Activated CD8-positive, alpha-beta memory T cell treated with anti-CD3 and anti-CD28 coated beads, Interleukin-2, amount 10 ng/mL, durations not matched to agents 7 days and 5 days (primary cell): ENCODE measurements around the gene ITK. TPM values are rescaled to one million over a fixed set of nuclear protein-coding genes. Genes with fewer than 3 reads are reported as not detected.
"Not testable (repeated sequence)": the region's sequence is repeated elsewhere in the genome, so short reads cannot be mapped to it uniquely, and the experiment has no call there.

Experiments
- ATAC-seq: fragments of 150-1000 bp; cut with Tn5 transposase; one replicate; pipeline ENCODE4 v1.10.0; 2021; ENCODE audit warnings: moderate library complexity
- CTCF ChIA-PET: fragments of 350-600 bp; sonication (Branson Sonifier 250); formaldehyde crosslinking; loops from one replicate; lab custom pipeline; 2021; ENCODE audit warnings: antibody characterized with exemption; lab: Charles Lee
- DNase-seq: peaks from one replicate; pipeline ENCODE4 v3.0.0-alpha.2; 2020
- H3K27ac Mint-ChIP-seq: one replicate; pipeline ENCODE4 v1.8.0; 2021; ENCODE audit warnings: mild to moderate bottlenecking, mixed read lengths
- H3K27me3 Mint-ChIP-seq: one replicate; pipeline ENCODE4 v1.8.0; 2021; ENCODE audit warnings: mixed read lengths
- H3K36me3 Mint-ChIP-seq: one replicate; pipeline ENCODE4 v1.8.0; 2021; ENCODE audit warnings: mild to moderate bottlenecking, mixed read lengths
- H3K4me1 Mint-ChIP-seq: one replicate; pipeline ENCODE4 v1.8.0; 2021; ENCODE audit warnings: mixed read lengths
- H3K4me3 Mint-ChIP-seq: one replicate; pipeline ENCODE4 v1.8.0; 2021; ENCODE audit warnings: mild to moderate bottlenecking, moderate library complexity, mixed read lengths
- H3K9me3 Mint-ChIP-seq: one replicate; pipeline ENCODE4 v1.8.0; 2022; ENCODE audit warnings: low read depth, mixed read lengths
- total RNA-seq, 2 experiments: library from RNA; stranded (reverse); gene quantifications; one replicate each; pipeline ENCODE4 v1.2.3, GENCODE V29; 2021

The ITK gene
- total RNA-seq, 2 experiments from 2014 or later: 209 to 215 TPM

- Mint-ChIP-seq H3K4me1 (peaks cover 95% of the 10 kb centered on the region), H3K4me3 (peak overlapping the region; percentile 65), H3K27me3 (no peaks in the 10 kb centered on the region), H3K9me3 (no peaks in the 10 kb centered on the region), H3K27ac (peak overlapping the region; percentile 92), H3K36me3 (peaks cover 86% of the 10 kb centered on the region)
- DNase-seq (peak; percentile 65), ATAC-seq (peak; percentile 2)
- CTCF ChIA-PET: interaction anchor here (0.7 to 6.4 kb wide), 16 partner anchors 10 to 69 kb away, joined by 3 to 29 read pairs (median 4); partner anchors contain the start of gene ITK
These were observed 36.8 kb downstream of the ITK start for GRCh38 chr5:157217289-157218024.

GRCh38 chr5:157219491-157220271 lies 39.0 kb downstream of the ITK start:
- H3K9me3 Mint-ChIP-seq: no peaks in the 10 kb centered on the region
- ATAC-seq (peak; percentile 43), DNase-seq (peak; percentile 60)
- peak overlapping the region; percentile 92 for H3K27ac Mint-ChIP-seq
- peaks cover 85% of the 10 kb centered on the region for H3K36me3 Mint-ChIP-seq
- H3K4me1 Mint-ChIP-seq: peaks cover 92% of the 10 kb centered on the region
- CTCF ChIA-PET: interaction anchor here (1.9 to 6.4 kb wide), 3 partner anchors 47 to 71 kb away, joined by 4 to 29 read pairs (median 17); no protein-coding TSS in a partner anchor
- H3K27me3 Mint-ChIP-seq: no peaks in the 10 kb centered on the region
- peak overlapping the region; percentile 6 for H3K4me3 Mint-ChIP-seq

- peaks cover 91% of the 10 kb centered on the region for H3K4me1 Mint-ChIP-seq
- no peaks in the 10 kb centered on the region for H3K9me3 Mint-ChIP-seq
- CTCF ChIA-PET: interaction anchor here (1.0 to 1.4 kb wide), 7 partner anchors 22 to 74 kb away, joined by 3 to 9 read pairs (median 3); no protein-coding TSS in a partner anchor
- peaks cover 86% of the 10 kb centered on the region for H3K36me3 Mint-ChIP-seq
- H3K27ac Mint-ChIP-seq: peak overlapping the region; percentile 93
- peak; percentile 3 for ATAC-seq
- H3K27me3 Mint-ChIP-seq: no peaks in the 10 kb centered on the region
- H3K4me3 Mint-ChIP-seq: peak overlapping the region; percentile 64
- no peak for DNase-seq
These were observed 41.3 kb downstream of the ITK start for GRCh38 chr5:157221959-157222358.

- peak overlapping the region; percentile 64 for H3K4me3 Mint-ChIP-seq
- CTCF ChIA-PET: interaction anchor here (1.0 to 1.4 kb wide), 2 partner anchors 30 to 75 kb away, joined by 3 to 9 read pairs; no protein-coding TSS in a partner anchor
- H3K27ac Mint-ChIP-seq: peak overlapping the region; percentile 93
- peaks cover 87% of the 10 kb centered on the region for H3K4me1 Mint-ChIP-seq
- ATAC-seq (peak; percentile 69), DNase-seq (peak; percentile 87)
- H3K27me3 Mint-ChIP-seq: no peaks in the 10 kb centered on the region
- H3K9me3 Mint-ChIP-seq: no peaks in the 10 kb centered on the region
- H3K36me3 Mint-ChIP-seq: peaks cover 87% of the 10 kb centered on the region
These were observed 42.0 kb downstream of the ITK start for GRCh38 chr5:157222506-157223230.

GRCh38 chr5:157225469-157226422 lies 45.1 kb downstream of the ITK start:
- H3K9me3 Mint-ChIP-seq: no peaks in the 10 kb centered on the region
- DNase-seq (no peak), ATAC-seq (no peak)
- peak overlapping the region; percentile 48 for H3K4me3 Mint-ChIP-seq
- H3K27ac Mint-ChIP-seq: peak overlapping the region; percentile 82
- H3K4me1 Mint-ChIP-seq: peaks cover 65% of the 10 kb centered on the region
- H3K36me3 Mint-ChIP-seq: peaks cover 83% of the 10 kb centered on the region
- H3K27me3 Mint-ChIP-seq: no peaks in the 10 kb centered on the region
- CTCF ChIA-PET: interaction anchor here (0.6 to 2.8 kb wide), 6 partner anchors 10 to 78 kb away, joined by 3 to 10 read pairs (median 5); no protein-coding TSS in a partner anchor

GRCh38 chr5:157230610-157231009 lies 50.0 kb downstream of the ITK start:
- ATAC-seq (no peak), DNase-seq (no peak)
- Mint-ChIP-seq H3K4me3 (no peak overlapping the region), H3K9me3 (no peaks in the 10 kb centered on the region), H3K27me3 (no peaks in the 10 kb centered on the region), H3K4me1 (peaks cover 40% of the 10 kb centered on the region), H3K36me3 (peaks cover 79% of the 10 kb centered on the region), H3K27ac (no peak overlapping the region)
- CTCF ChIA-PET: interaction anchor here (1.0 to 1.3 kb wide), 3 partner anchors 9 to 19 kb away, joined by 3 to 4 read pairs (median 3); no protein-coding TSS in a partner anchor

- H3K9me3 Mint-ChIP-seq: no peaks in the 10 kb centered on the region
- peaks cover 77% of the 10 kb centered on the region for H3K36me3 Mint-ChIP-seq
- H3K27me3 Mint-ChIP-seq: no peaks in the 10 kb centered on the region
- CTCF ChIA-PET: interaction anchor here (1.3 to 1.7 kb wide), 3 partner anchors 46 to 84 kb away, joined by 3 to 5 read pairs (median 4); no protein-coding TSS in a partner anchor
- peak overlapping the region; percentile 76 for H3K27ac Mint-ChIP-seq
- ATAC-seq (no peak), DNase-seq (no peak)
- peaks cover 25% of the 10 kb centered on the region for H3K4me1 Mint-ChIP-seq
- no peak overlapping the region for H3K4me3 Mint-ChIP-seq
These were observed 52.1 kb downstream of the ITK start for GRCh38 chr5:157232706-157233105.

GRCh38 chr5:157233515-157233914 lies 52.9 kb downstream of the ITK start:
- Mint-ChIP-seq H3K4me1 (peaks cover 25% of the 10 kb centered on the region), H3K27me3 (no peaks in the 10 kb centered on the region)

GRCh38 chr5:157236423-157236822 lies 55.8 kb downstream of the ITK start:
- Mint-ChIP-seq H3K4me3 (no peak overlapping the region), H3K27me3 (no peaks in the 10 kb centered on the region), H3K27ac (no peak overlapping the region), H3K36me3 (peaks cover 83% of the 10 kb centered on the region), H3K4me1 (peaks cover 15% of the 10 kb centered on the region), H3K9me3 (no peaks in the 10 kb centered on the region)
- CTCF ChIA-PET: no interaction called here
- ATAC-seq (no peak), DNase-seq (no peak)

More at GRCh38 chr5:157233515-157233914, 52.9 kb downstream of the ITK start:
- Mint-ChIP-seq H3K9me3 (no peaks in the 10 kb centered on the region), H3K36me3 (peaks cover 78% of the 10 kb centered on the region), H3K4me3 (no peak overlapping the region), H3K27ac (peak overlapping the region; percentile 76)
- CTCF ChIA-PET: interaction anchor here (1.1 to 1.3 kb wide), 2 partner anchors 39 to 70 kb away, joined by 3 read pairs; no protein-coding TSS in a partner anchor
- DNase-seq: no peak
- no peak for ATAC-seq

GRCh38 chr5:157241483-157241882 lies 60.8 kb downstream of the ITK start:
- H3K4me1 Mint-ChIP-seq: peaks cover 31% of the 10 kb centered on the region
- DNase-seq (no peak), ATAC-seq (no peak)
- no peak overlapping the region for H3K27ac Mint-ChIP-seq
- no peaks in the 10 kb centered on the region for H3K9me3 Mint-ChIP-seq
- peaks cover 88% of the 10 kb centered on the region for H3K36me3 Mint-ChIP-seq
- no peak overlapping the region for H3K4me3 Mint-ChIP-seq
- CTCF ChIA-PET: interaction anchor here (1.2 kb wide), 1 partner anchor 9 kb away, joined by 3 read pairs; no protein-coding TSS in a partner anchor
- H3K27me3 Mint-ChIP-seq: no peaks in the 10 kb centered on the region

GRCh38 chr5:157244704-157245103 lies 64.1 kb downstream of the ITK start:
- Mint-ChIP-seq H3K27ac (peak overlapping the region; percentile 52), H3K4me1 (peaks cover 61% of the 10 kb centered on the region), H3K36me3 (peaks cover 91% of the 10 kb centered on the region)
- DNase-seq, H3K27me3 Mint-ChIP-seq, H3K4me3 Mint-ChIP-seq, CTCF ChIA-PET, ATAC-seq, H3K9me3 Mint-ChIP-seq: not testable (repeated sequence)

GRCh38 chr5:157245476-157245875 lies 64.8 kb downstream of the ITK start:
- CTCF ChIA-PET: no interaction called here
- no peak for ATAC-seq

More at GRCh38 chr5:157245476-157245875, 64.8 kb downstream of the ITK start:
- Mint-ChIP-seq H3K27me3 (no peaks in the 10 kb centered on the region), H3K4me3 (no peak overlapping the region), H3K4me1 (peaks cover 68% of the 10 kb centered on the region), H3K36me3 (peaks cover 89% of the 10 kb centered on the region), H3K27ac (peak overlapping the region; percentile 69), H3K9me3 (no peaks in the 10 kb centered on the region)
- DNase-seq: no peak
